Neural progenitor cell (in vitro differentiated cells): ENCODE results near the gene GPR152.

ENCODE experiments used
- CTCF ChIP-seq: fragments of 200-600 bp; sonication (generic); IDR thresholded peaks from 2 replicates; pipeline ENCODE4 v1.5.1; 2017; ENCODE audit warnings: antibody characterized with exemption, mild to moderate bottlenecking
- EZH2 ChIP-seq: fragments of 200-600 bp; sonication (generic); IDR thresholded peaks from 2 replicates; pipeline ENCODE4 v1.6.1; 2017; ENCODE audit warnings: antibody characterized with exemption, mild to moderate bottlenecking, moderate library complexity

DNA sequence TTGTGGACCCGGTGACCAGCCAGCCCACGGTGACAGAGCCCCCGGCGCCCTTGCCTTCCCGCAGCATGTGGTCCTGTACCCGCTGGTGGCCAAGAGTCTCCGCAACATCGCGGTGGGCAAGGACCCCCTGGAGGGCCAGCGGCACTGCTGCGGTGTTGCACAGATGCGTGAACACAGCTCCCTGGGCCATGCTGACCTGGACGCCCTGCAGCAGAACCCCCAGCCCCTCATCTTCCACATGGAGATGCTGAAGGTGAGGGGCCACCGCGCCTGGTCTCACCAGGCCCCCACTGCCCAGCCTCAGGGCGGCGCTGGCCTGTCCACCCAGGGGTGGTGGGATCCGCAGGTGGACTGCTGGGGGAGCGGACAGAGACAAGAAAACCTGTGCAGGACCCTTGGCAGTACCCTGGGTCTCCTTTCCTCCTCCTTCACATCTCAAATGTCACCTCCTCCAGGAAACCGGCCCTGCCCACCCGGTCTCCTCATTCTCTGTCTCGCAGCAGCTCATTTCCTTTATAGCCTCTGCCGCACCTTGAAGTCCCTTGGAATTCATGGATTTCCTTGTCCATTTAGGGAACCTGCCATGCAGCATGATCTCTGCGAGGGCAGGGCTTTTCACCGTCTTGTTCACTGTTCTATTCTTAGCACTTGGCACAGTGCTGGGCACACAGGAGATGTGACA is 36.8 kb upstream of the GPR152 start:
- TF ChIP-seq CTCF (no peak), EZH2 (no peak)
